Nephron (organoid): ENCODE measurements around the gene PRKN.
"Not testable (repeated sequence)": the region's sequence is repeated elsewhere in the genome, so short reads cannot be mapped to it uniquely, and the experiment has no call there.

Experiments used
- H3K27ac Mint-ChIP-seq, 3 experiments: 2 replicates each; pipeline ENCODE4 v1.8.0; 2020; ENCODE audit warnings: mixed read lengths in 3 of 3, mild to moderate bottlenecking in 2 of 3, moderate library complexity in 1 of 3
- H3K27me3 Mint-ChIP-seq: 2 replicates; pipeline ENCODE4 v1.8.0; 2021; ENCODE audit warnings: low read depth, mild to moderate bottlenecking, moderate library complexity, mixed read lengths
- H3K36me3 Mint-ChIP-seq: 2 replicates; pipeline ENCODE4 v1.8.0; 2020; ENCODE audit warnings: low read depth, mixed read lengths
- H3K4me1 Mint-ChIP-seq: 2 replicates; pipeline ENCODE4 v1.8.0; 2020; ENCODE audit warnings: mixed read lengths
- H3K4me3 Mint-ChIP-seq, 3 experiments: 2 replicates each; pipeline ENCODE4 v1.8.0; 2020; ENCODE audit warnings: mild to moderate bottlenecking in 3 of 3, mixed read lengths in 3 of 3, moderate library complexity in 2 of 3
- H3K9me3 Mint-ChIP-seq: 2 replicates; pipeline ENCODE4 v1.8.0; 2020; ENCODE audit warnings: mixed read lengths
- TF ChIP-seq, protein P1 (sequence below), 3 experiments: fragments of 200-600 bp; sonication (generic); IDR thresholded peaks; one replicate each; pipeline ENCODE4 v1.5.0; 2021; ENCODE audit warnings: antibody characterized with exemption in 3 of 3; ENCODE audit not compliant: unreplicated experiment in 3 of 3

Gene PRKN

DNA sequence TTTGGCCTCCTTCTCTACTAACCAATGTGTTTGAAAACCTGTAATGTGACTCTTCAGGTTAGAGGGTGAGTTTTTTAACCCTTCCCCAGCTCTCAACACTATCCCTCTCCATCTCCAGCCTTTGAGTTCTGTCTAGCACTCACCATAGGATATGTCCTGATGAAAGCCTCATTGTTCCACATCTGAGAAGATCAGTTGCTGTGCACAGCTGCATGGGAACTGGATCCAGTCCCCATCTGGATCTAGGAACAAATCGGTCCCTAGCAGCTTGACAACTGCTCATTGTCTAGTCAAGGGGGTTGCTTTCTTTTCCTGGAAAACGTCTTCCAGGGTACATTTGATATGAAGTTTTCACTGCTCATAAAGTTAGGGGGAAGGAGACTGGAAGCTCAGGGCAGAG is 1408.3 kb downstream of the PRKN start:
- peaks cover 12% of the 10 kb centered on the region for H3K9me3 Mint-ChIP-seq
- H3K4me3 Mint-ChIP-seq = no peak overlapping the region
- H3K4me1 Mint-ChIP-seq = peaks cover 6% of the 10 kb centered on the region
- peak overlapping the region in 2 of 3 experiments; percentile 4 to 41 for H3K27ac Mint-ChIP-seq
- peaks cover 2% of the 10 kb centered on the region for H3K27me3 Mint-ChIP-seq
- TF ChIP-seq, protein P1, sequence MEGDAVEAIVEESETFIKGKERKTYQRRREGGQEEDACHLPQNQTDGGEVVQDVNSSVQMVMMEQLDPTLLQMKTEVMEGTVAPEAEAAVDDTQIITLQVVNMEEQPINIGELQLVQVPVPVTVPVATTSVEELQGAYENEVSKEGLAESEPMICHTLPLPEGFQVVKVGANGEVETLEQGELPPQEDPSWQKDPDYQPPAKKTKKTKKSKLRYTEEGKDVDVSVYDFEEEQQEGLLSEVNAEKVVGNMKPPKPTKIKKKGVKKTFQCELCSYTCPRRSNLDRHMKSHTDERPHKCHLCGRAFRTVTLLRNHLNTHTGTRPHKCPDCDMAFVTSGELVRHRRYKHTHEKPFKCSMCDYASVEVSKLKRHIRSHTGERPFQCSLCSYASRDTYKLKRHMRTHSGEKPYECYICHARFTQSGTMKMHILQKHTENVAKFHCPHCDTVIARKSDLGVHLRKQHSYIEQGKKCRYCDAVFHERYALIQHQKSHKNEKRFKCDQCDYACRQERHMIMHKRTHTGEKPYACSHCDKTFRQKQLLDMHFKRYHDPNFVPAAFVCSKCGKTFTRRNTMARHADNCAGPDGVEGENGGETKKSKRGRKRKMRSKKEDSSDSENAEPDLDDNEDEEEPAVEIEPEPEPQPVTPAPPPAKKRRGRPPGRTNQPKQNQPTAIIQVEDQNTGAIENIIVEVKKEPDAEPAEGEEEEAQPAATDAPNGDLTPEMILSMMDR (IDR thresholded peaks at IDR 0.05; ENCODE audit: unreplicated experiment in 3 of 3) = no peak
- no peaks in the 10 kb centered on the region for H3K36me3 Mint-ChIP-seq

DNA sequence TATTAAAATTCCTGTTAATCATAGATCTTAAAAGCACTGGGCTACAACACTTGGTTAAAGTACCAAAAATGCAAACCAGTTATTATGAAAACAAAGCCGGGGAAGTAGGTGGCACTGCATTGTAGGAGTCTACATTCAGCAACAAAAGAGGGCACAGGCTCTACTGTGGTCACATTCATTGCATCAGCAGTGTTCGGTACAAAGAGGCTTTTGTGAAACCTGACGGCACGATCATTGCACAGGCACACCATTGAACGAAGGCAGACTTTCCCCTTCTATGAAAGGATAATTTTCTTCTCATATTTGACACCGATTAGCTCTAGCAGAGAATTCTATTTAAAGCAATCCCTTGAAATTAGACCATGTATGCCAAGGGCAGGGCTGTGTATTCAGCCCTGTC is 1409.1 kb downstream of the PRKN start:
- peaks cover 12% of the 10 kb centered on the region for H3K9me3 Mint-ChIP-seq
- H3K4me1 Mint-ChIP-seq = peaks cover 6% of the 10 kb centered on the region
- TF ChIP-seq, protein P1 (IDR thresholded peaks at IDR 0.05; ENCODE audit: unreplicated experiment in 3 of 3) = no peak
- peaks cover 3% of the 10 kb centered on the region for H3K27me3 Mint-ChIP-seq
- no peaks in the 10 kb centered on the region for H3K36me3 Mint-ChIP-seq
- peak overlapping the region in 1 of 3 experiments; percentile 38 for H3K27ac Mint-ChIP-seq
- no peak overlapping the region for H3K4me3 Mint-ChIP-seq

DNA sequence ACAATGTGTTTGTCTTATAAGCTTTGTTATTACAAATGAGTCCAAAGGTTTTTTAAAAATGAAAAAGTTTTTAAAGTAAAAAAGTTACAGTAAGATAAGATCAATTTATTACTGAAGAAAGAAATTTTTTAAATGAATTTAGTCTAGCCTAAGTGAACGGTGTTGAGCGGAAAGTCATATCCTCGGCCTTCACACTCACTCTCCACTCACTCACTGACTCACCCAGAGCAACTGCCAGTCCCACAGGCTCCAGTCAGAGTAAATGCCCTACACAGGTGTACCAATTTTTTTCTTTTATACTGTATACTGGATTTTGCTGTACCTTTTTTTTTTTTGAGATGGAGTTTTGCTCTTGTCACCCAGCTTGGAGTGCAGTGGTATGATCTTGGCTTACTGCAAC is 1411.0 kb downstream of the PRKN start:
- TF ChIP-seq, protein P1 (IDR thresholded peaks at IDR 0.05; ENCODE audit: unreplicated experiment in 3 of 3) = no peak
- peaks cover 3% of the 10 kb centered on the region for H3K27me3 Mint-ChIP-seq
- H3K27ac Mint-ChIP-seq = no peak overlapping the region
- H3K36me3 Mint-ChIP-seq = no peaks in the 10 kb centered on the region
- no peak overlapping the region for H3K4me3 Mint-ChIP-seq
- H3K9me3 Mint-ChIP-seq = peaks cover 3% of the 10 kb centered on the region
- peaks cover 6% of the 10 kb centered on the region for H3K4me1 Mint-ChIP-seq

DNA sequence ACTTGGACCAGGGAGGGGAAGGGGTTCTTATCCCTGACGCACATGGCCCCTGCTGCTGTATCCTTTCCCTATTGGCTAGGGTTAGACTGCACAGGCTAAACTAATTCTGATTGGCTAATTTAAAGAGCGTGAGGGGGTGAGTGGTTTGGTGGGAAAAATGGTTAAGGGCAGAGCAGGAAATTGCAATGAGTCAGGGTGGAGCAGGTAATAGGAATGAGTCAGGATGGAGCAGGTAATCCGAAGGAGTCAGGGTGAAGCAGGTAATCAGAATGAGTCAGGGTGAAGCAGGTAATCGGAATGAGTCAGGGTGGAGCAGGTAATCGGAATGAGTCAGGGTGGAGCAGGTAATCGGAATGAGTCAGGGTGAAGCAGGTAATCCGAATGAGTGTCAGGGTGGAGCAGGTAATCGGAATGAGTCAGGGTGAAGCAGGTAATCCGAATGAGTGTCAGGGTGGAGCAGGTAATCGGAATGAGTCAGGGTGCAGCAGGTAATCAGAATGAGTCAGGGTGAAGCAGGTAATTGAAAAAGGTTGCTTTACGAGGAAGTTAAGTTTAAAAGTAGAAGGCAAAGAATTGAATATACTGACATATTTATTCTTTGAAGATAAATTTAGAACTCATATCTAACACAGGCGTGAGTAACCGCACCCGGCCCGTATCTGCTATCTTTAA is 1412.2 kb downstream of the PRKN start:
- not testable (repeated sequence) for H3K36me3 Mint-ChIP-seq, H3K27ac Mint-ChIP-seq, H3K9me3 Mint-ChIP-seq, H3K4me1 Mint-ChIP-seq, H3K27me3 Mint-ChIP-seq, H3K4me3 Mint-ChIP-seq

DNA sequence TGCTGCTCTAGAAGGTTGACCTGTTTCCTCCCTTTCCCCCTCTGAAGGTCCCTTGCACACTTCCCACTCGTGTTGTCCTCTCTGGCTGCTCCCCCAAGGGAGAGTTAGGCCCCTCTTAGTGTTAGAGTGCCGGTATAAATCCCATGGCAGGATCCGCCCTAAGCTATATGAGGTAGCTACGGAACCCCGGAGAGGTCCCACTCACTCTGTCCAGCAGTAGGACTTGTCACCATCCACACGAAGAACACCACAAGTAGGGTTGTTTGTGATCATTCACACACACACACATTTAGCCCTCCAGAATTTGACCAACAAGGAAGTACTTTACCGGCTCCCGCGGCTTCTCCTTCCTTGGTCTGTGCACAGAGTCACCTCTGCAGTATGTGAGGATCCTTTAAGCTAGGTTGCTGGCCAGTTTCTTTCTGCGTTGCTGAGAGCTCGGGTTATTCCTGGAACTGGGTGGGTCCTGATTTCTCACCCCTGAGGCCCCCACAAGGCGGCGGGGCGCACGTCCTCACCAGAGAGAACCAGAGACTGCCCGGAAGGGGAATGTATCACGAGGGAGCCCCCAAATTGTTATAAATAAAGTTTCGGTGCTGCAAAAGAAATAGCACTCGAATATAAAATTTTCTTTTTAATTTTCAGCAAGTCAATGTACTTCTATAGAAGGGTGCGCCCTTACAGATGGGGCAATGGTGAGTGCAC is 1412.9 kb downstream of the PRKN start:
- H3K4me3 Mint-ChIP-seq, H3K4me1 Mint-ChIP-seq, H3K27ac Mint-ChIP-seq, H3K9me3 Mint-ChIP-seq, H3K27me3 Mint-ChIP-seq, H3K36me3 Mint-ChIP-seq: not testable (repeated sequence)

DNA sequence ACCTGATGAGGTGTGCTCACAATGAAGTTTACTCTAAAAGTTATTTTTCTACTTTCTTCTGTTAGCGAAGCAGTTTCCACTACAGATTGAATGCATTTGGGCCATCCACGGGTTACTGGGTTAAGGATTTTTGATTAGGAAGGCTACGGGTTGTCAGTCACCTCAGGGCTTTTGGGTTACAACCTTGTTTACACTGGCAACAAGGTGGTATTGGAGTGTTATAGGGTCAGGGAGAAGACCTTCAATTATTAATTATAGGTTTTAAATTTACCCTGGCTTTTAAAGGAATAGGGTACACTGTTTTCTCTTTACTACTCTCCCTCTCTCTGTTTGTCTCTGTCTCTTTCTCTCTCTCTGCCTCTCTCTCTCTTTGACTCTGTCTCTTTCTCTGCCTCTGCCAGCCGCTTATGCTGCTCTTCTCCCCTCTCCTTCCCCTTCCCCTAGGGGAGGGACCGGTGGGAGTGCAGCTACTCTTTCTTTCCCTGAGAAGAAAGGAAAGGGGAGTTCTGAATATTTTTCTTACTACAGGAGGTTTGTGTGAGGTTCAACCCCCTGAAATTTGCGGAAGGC is 1413.5 kb downstream of the PRKN start:
- TF ChIP-seq, protein P1 (IDR thresholded peaks at IDR 0.05; ENCODE audit: unreplicated experiment in 3 of 3) = no peak

DNA sequence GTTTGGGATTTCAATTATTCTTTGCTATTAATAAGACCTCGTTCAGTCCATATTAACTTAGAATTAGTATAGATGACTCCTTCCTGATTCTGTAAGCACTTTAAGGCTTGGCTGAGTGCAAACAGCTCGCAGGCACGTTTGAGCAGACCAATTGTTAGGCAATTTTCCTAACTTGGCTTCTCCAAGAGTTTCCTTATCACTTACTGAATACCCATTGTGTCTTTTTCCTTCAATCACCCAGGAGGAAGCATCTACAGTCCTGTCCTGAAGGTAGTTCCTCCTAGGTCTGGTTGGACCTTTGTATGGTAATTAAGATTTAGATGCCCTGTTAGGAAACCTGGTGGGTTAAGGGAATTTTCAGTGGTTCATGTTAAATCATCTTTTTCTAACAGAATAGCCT is 1414.1 kb downstream of the PRKN start:
- H3K4me1 Mint-ChIP-seq, H3K27ac Mint-ChIP-seq, H3K27me3 Mint-ChIP-seq, H3K36me3 Mint-ChIP-seq, H3K9me3 Mint-ChIP-seq, H3K4me3 Mint-ChIP-seq: not testable (repeated sequence)

More for the DNA sequence above, 1413.5 kb downstream of the PRKN start:
- Mint-ChIP-seq H3K27ac (no peak overlapping the region), H3K9me3 (peaks cover 3% of the 10 kb centered on the region), H3K4me1 (peaks cover 2% of the 10 kb centered on the region), H3K27me3 (peaks cover 3% of the 10 kb centered on the region), H3K4me3 (no peak overlapping the region), H3K36me3 (no peaks in the 10 kb centered on the region)

DNA sequence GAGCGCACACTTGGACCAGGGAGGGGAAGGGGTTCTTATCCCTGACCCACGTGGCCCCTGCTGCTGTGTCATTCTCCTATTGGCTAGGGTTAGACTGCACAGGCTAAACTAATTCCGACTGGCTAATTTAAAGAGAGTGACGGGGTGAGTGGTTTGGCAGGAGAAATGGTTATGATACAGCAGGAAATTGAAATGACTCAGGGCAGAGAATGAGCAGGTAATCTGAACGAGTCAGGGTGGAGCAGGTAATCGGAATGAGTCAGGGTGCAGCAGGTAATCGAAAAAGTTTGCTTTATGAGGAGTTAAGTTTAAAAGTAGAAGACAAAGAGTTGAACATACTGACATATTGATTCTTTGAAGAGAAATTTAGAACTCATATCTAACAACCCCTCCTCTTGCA is 1417.8 kb downstream of the PRKN start:
- H3K4me3 Mint-ChIP-seq, H3K27me3 Mint-ChIP-seq, H3K9me3 Mint-ChIP-seq, H3K27ac Mint-ChIP-seq, H3K36me3 Mint-ChIP-seq, H3K4me1 Mint-ChIP-seq: not testable (repeated sequence)
